CD4-positive, alpha-beta T cell (primary cell): ENCODE data around the gene CDH13. TPM values are rescaled to one million over a fixed set of nuclear protein-coding genes. Genes with fewer than 3 reads are reported as not detected.

ENCODE experiments used
- ATAC-seq: fragments of 200-7000 bp; cut with Tn5 transposase; one replicate; pipeline ENCODE4 v1.10.0; 2022; ENCODE audit warnings: mild to moderate bottlenecking; ENCODE audit not compliant: poor library complexity
- CTCF ChIA-PET: fragments of 350-600 bp; sonication (Branson Sonifier 250); formaldehyde crosslinking; loops from one replicate; lab custom pipeline; 2021; ENCODE audit warnings: antibody characterized with exemption, inconsistent platforms; lab: Charles Lee
- POLR2A ChIA-PET: fragments of 350-600 bp; sonication (Branson Sonifier 250); formaldehyde crosslinking; loops from one replicate; lab custom pipeline; 2021; ENCODE audit warnings: antibody characterized with exemption, inconsistent platforms; lab: Charles Lee
- DNase-seq, 14 experiments: peaks; one replicate each; pipeline ENCODE4 v3.0.0-alpha.2; 2013 to 2020; ENCODE audit warnings: mixed read lengths in 2 of 14
- H3K27ac ChIP-seq, 2 donors: one replicate each; pipeline versions ENCODE4 v1.5.1 to v1.7.0; 2013; ENCODE audit warnings: low read length in 2 of 2, low read depth in 1 of 2, mild to moderate bottlenecking in 1 of 2
- H3K27me3 ChIP-seq, 2 experiments: 1 replicate in 1 of 2; 2 replicates in 1 of 2; pipeline versions ENCODE4 v1.6.1 to v1.7.0; 2013; ENCODE audit warnings: low read length in 2 of 2, control low read depth in 1 of 2, mild to moderate bottlenecking in 1 of 2, moderate library complexity in 1 of 2; ENCODE audit not compliant: insufficient read depth in 2 of 2, control insufficient read depth in 1 of 2
- H3K36me3 ChIP-seq: one replicate; pipeline ENCODE4 v1.6.1; 2013; ENCODE audit warnings: low read length, control low read depth; ENCODE audit not compliant: insufficient read depth
- H3K4me1 ChIP-seq: one replicate; pipeline ENCODE4 v1.6.1; 2013; ENCODE audit warnings: low read length, control low read depth; ENCODE audit not compliant: insufficient read depth
- H3K4me3 ChIP-seq: one replicate; pipeline ENCODE4 v1.5.1; 2013; ENCODE audit warnings: mild to moderate bottlenecking, low read length, moderate library complexity
- H3K9me3 ChIP-seq, 2 experiments: 1 replicate in 1 of 2; 2 replicates in 1 of 2; pipeline versions ENCODE4 v1.6.1 to v1.7.0; 2013; ENCODE audit warnings: low read length in 2 of 2, mild to moderate bottlenecking in 2 of 2, control low read depth in 1 of 2, moderate library complexity in 1 of 2; ENCODE audit not compliant: control insufficient read depth in 1 of 2, insufficient read depth in 1 of 2
- H3K27ac Mint-ChIP-seq: one replicate; pipeline ENCODE4 v1.8.0; 2020; ENCODE audit warnings: mixed read lengths
- H3K27me3 Mint-ChIP-seq: one replicate; pipeline ENCODE4 v1.8.0; 2021; ENCODE audit warnings: mixed read lengths
- H3K36me3 Mint-ChIP-seq: one replicate; pipeline ENCODE4 v1.8.0; 2021; ENCODE audit warnings: low read depth, mixed read lengths
- H3K4me1 Mint-ChIP-seq: one replicate; pipeline ENCODE4 v1.8.0; 2021; ENCODE audit warnings: low read depth, mixed read lengths
- H3K4me3 Mint-ChIP-seq: one replicate; pipeline ENCODE4 v1.8.0; 2020; ENCODE audit warnings: mild to moderate bottlenecking, mixed read lengths
- H3K9me3 Mint-ChIP-seq: one replicate; pipeline ENCODE4 v1.8.0; 2020; ENCODE audit warnings: mixed read lengths
- CTCF ChIP-seq: fragments of 200-600 bp; IDR thresholded peaks from one replicate; pipeline ENCODE4 v1.8.0; 2022; ENCODE audit warnings: antibody characterized with exemption, mild to moderate bottlenecking
- intact Hi-C, 2 experiments: fragments of 100-400 bp; cut with DNase I in 1 of 2; cut with micrococcal nuclease in 1 of 2; formaldehyde crosslinking; loops; one replicate each; pipeline versions ENCODE4 v1.15.1 to v1.9.0; 2023 to 2025; cut with DNase I, micrococcal nuclease
- total RNA-seq, 174 experiments: library from RNA in 2 of 174; stranded (reverse) in 2 of 174; gene quantifications; one replicate each; pipeline ENCODE4 v1.2.3 and lab custom pipeline; 2021 to 2026

Gene CDH13
- total RNA-seq, 2 experiments from 2014 or later: not detected

- H3K4me3 Mint-ChIP-seq: no peak overlapping the region
- H3K9me3 Mint-ChIP-seq: no peaks in the 10 kb centered on the region
Measured at GRCh38 chr16:83162791-83163190, 536.0 kb downstream of the CDH13 start.

GRCh38 chr16:83164816-83165215 is 538.0 kb downstream of the CDH13 start:
- POLR2A ChIA-PET: no interaction called here
- H3K9me3 ChIP-seq: no peaks in the 10 kb centered on the region
- CTCF ChIA-PET: no interaction called here
- Mint-ChIP-seq H3K36me3 (no peaks in the 10 kb centered on the region), H3K4me1 (no peaks in the 10 kb centered on the region), H3K4me3 (no peak overlapping the region), H3K27ac (no peak overlapping the region), H3K9me3 (no peaks in the 10 kb centered on the region), H3K27me3 (no peaks in the 10 kb centered on the region)
- no peak for TF ChIP-seq CTCF
- intact Hi-C loops: no loop called here
- DNase-seq: no peak
- H3K27me3 ChIP-seq: no peaks in the 10 kb centered on the region
- H3K36me3 ChIP-seq: no peaks in the 10 kb centered on the region
- no peaks in the 10 kb centered on the region for H3K4me1 ChIP-seq
- no peak for ATAC-seq
- H3K27ac ChIP-seq: no peak overlapping the region
- H3K4me3 ChIP-seq: no peak overlapping the region

More at GRCh38 chr16:83162791-83163190, 536.0 kb downstream of the CDH13 start:
- no peaks in the 10 kb centered on the region for H3K36me3 Mint-ChIP-seq
- Histone ChIP-seq H3K27ac (no peak overlapping the region), H3K9me3 (peaks cover 0 to 6% of the 10 kb centered on the region in 2 experiments), H3K4me3 (no peak overlapping the region), H3K27me3 (no peaks in the 10 kb centered on the region), H3K36me3 (no peaks in the 10 kb centered on the region), H3K4me1 (no peaks in the 10 kb centered on the region)
- H3K27me3 Mint-ChIP-seq: no peaks in the 10 kb centered on the region
- intact Hi-C loops: no loop called here
- ATAC-seq: no peak
- H3K4me1 Mint-ChIP-seq: no peaks in the 10 kb centered on the region
- POLR2A ChIA-PET: no interaction called here
- CTCF ChIA-PET: no interaction called here
- DNase-seq: no peak
- TF ChIP-seq CTCF: no peak
- no peak overlapping the region for H3K27ac Mint-ChIP-seq

GRCh38 chr16:83171396-83171795 is 544.6 kb downstream of the CDH13 start:
- no peak for TF ChIP-seq CTCF
- ChIA-PET CTCF (no interaction called here), POLR2A (no interaction called here)
- Histone ChIP-seq H3K4me3 (no peak overlapping the region), H3K9me3 (no peaks in the 10 kb centered on the region), H3K4me1 (no peaks in the 10 kb centered on the region), H3K27ac (no peak overlapping the region), H3K27me3 (peaks cover 0 to 3% of the 10 kb centered on the region in 2 experiments), H3K36me3 (no peaks in the 10 kb centered on the region)
- intact Hi-C loops: no loop called here
- H3K4me3 Mint-ChIP-seq: no peak overlapping the region
- no peaks in the 10 kb centered on the region for H3K4me1 Mint-ChIP-seq
- no peak for DNase-seq
- H3K9me3 Mint-ChIP-seq: no peaks in the 10 kb centered on the region
- no peaks in the 10 kb centered on the region for H3K27me3 Mint-ChIP-seq
- no peak for ATAC-seq
- no peaks in the 10 kb centered on the region for H3K36me3 Mint-ChIP-seq
- H3K27ac Mint-ChIP-seq: no peak overlapping the region
